ENCODE results near the gene RBM5.

DNA sequence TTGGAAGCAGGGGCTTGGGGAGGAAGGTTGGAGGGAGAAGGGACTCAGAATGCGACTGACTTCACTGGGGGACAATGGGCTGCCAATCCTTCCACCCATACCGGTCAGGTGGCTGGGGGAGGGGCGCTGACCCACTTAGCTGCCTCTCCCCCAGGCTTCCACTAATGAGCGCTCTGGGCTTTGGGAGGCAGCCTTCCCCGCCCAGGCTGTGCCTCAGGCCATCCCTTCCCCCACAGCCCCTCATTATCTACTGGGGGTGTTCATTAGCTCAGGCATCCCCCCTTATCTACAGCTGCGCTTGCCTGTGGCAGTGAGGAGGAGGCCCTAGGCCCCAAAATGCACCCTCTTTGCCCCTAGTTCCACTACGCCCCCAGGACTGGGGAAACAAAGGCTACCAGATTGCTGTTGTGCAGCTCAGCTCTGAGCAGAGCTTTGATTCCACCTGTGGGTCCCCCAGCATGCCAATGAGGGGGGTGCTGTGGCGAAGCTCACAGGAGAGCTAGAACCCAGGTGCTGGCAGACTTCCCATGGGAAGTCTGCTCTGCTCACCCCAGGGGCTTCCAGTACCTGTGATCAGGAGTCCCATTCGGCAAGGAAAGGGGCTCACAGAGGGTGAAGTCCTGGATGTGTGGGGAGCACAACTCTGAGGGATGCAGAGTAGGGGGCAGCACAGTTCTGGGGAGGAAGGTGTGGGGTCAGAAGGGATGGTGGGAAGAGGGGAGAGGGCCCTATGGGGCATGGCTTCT, 37.0 kb downstream of the RBM5 start:
- TF ChIP-seq, protein P1, sequence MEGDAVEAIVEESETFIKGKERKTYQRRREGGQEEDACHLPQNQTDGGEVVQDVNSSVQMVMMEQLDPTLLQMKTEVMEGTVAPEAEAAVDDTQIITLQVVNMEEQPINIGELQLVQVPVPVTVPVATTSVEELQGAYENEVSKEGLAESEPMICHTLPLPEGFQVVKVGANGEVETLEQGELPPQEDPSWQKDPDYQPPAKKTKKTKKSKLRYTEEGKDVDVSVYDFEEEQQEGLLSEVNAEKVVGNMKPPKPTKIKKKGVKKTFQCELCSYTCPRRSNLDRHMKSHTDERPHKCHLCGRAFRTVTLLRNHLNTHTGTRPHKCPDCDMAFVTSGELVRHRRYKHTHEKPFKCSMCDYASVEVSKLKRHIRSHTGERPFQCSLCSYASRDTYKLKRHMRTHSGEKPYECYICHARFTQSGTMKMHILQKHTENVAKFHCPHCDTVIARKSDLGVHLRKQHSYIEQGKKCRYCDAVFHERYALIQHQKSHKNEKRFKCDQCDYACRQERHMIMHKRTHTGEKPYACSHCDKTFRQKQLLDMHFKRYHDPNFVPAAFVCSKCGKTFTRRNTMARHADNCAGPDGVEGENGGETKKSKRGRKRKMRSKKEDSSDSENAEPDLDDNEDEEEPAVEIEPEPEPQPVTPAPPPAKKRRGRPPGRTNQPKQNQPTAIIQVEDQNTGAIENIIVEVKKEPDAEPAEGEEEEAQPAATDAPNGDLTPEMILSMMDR (IDR thresholded peaks at IDR 0.05; ENCODE audit: low read depth, low read length), result no peak
- no peak for TF ChIP-seq EZH2phosphoT487 (IDR thresholded peaks at IDR 0.05; ENCODE audit: low read depth)
